Kidney (tissue), 14 donors: ENCODE data around the gene TSPAN15. TPM values are rescaled to one million over a fixed set of nuclear protein-coding genes. Genes with fewer than 3 reads are reported as not detected.
A peak's percentile ranks its signal among the peaks of the same experiment; 100 is the strongest.

Source experiments
- DNase-seq, 5 donors: peaks; one replicate each; pipeline ENCODE4 v3.0.0-alpha.2; 2013 to 2020
- FAIRE-seq: peaks from 2 replicates; lab custom pipeline; 2012; peaks lifted over from hg19 to GRCh38; lab: Jason Lieb, UNC
- H3K27ac ChIP-seq, 2 donors: one replicate each; pipeline ENCODE4 v1.7.0; 2013; ENCODE audit warnings: low read depth in 2 of 2, low read length in 2 of 2, inconsistent platforms in 1 of 2
- H3K27me3 ChIP-seq: one replicate; pipeline ENCODE4 v1.7.1; 2013; ENCODE audit warnings: low read length, inconsistent platforms; ENCODE audit not compliant: control insufficient read depth, insufficient read depth
- H3K36me3 ChIP-seq, 3 donors: one replicate each; pipeline versions ENCODE4 v1.7.0 to v1.7.1; 2013; ENCODE audit warnings: low read length in 3 of 3, control low read depth in 1 of 3, inconsistent platforms in 1 of 3; ENCODE audit not compliant: insufficient read depth in 3 of 3, control insufficient read depth in 2 of 3
- H3K4me1 ChIP-seq, 3 donors: one replicate each; pipeline versions ENCODE4 v1.7.0 to v1.7.1; 2013; ENCODE audit warnings: low read length in 3 of 3, inconsistent platforms in 1 of 3, low read depth in 1 of 3; ENCODE audit not compliant: control insufficient read depth in 2 of 3, insufficient read depth in 2 of 3
- H3K4me3 ChIP-seq, 3 donors: one replicate each; pipeline versions ENCODE4 v1.7.0 to v1.8.1; 2013; ENCODE audit warnings: low read length in 3 of 3, control low read depth in 1 of 3, inconsistent platforms in 1 of 3
- H3K9ac ChIP-seq, 3 donors: one replicate each; pipeline versions ENCODE4 v1.7.0 to v1.7.1; 2013; ENCODE audit warnings: low read length in 3 of 3, control low read depth in 1 of 3, inconsistent platforms in 1 of 3
- H3K9me3 ChIP-seq, 3 donors: one replicate each; pipeline versions ENCODE4 v1.7.0 to v1.7.1; 2013; ENCODE audit warnings: low read length in 3 of 3, control low read depth in 1 of 3, inconsistent platforms in 1 of 3; ENCODE audit not compliant: control insufficient read depth in 2 of 3, insufficient read depth in 1 of 3
- CTCF ChIP-seq: IDR thresholded peaks from 3 replicates; pipeline ENCODE4 v1.5.1; 2012; ENCODE audit warnings: mild to moderate bottlenecking, moderate library complexity, borderline replicate concordance; ENCODE audit not compliant: insufficient read depth; ENCODE audit errors: extremely low read depth
- intact Hi-C: fragments of 100-400 bp; cut with DNase I; formaldehyde crosslinking; loops from one replicate; pipeline ENCODE4 v1.11.1; 2022
- polyA plus RNA-seq: library from polyadenylated mRNA; stranded (reverse); fragments of 350-450 nt; fragmentation: Illumina TruSeq; extraction: RNeasy Lipid Tissue Mini Kit (QIAGEN cat#74804); gene quantifications from one replicate; pipeline ENCODE4 v1.2.3, GENCODE V29; 2014; ENCODE audit warnings: low read depth, low replicate concordance; ENCODE audit not compliant: insufficient read depth
- total RNA-seq: library from RNA; stranded (reverse); fragmentation: NEBNext Ultra II Directional; extraction: Animal tissue kit (Norgen Biotek cat#: 25700); gene quantifications from one replicate; pipeline ENCODE4 v1.2.1, GENCODE V29; 2021
- donor health status: control.
- donor health status: control.
- donor health status: control.
- donor health status: control.
- donor health status: control.
- donor health status: DM: yes; HTN: yes; CAD: no.
- donor health status: Normal renal cell carcinoma (clear cell type).

Gene TSPAN15
- total and polyA plus RNA-seq, 2 donors from 2014 or later = 28.2 to 65.4 TPM

- intact Hi-C loops = no loop called here
- DNase-seq (no peak), FAIRE-seq (no peak)
- Histone ChIP-seq H3K27me3 (no peaks in the 10 kb centered on the region), H3K36me3 (no peaks in the 10 kb centered on the region), H3K4me3 (no peak overlapping the region), H3K9me3 (no peaks in the 10 kb centered on the region), H3K9ac (no peak overlapping the region), H3K4me1 (peaks cover 0 to 10% (median 9%) of the 10 kb centered on the region in 3 donors), H3K27ac (no peak overlapping the region)
- no peak for TF ChIP-seq CTCF
These were observed 17.1 kb upstream of the TSPAN15 start for GRCh38 chr10:69434169-69434568.

GRCh38 chr10:69434926-69435325 is 16.3 kb upstream of the TSPAN15 start:
- Histone ChIP-seq H3K9ac (no peak overlapping the region), H3K27ac (no peak overlapping the region), H3K4me1 (peaks cover 0 to 11% (median 10%) of the 10 kb centered on the region in 3 donors), H3K9me3 (no peaks in the 10 kb centered on the region), H3K4me3 (no peak overlapping the region), H3K27me3 (no peaks in the 10 kb centered on the region), H3K36me3 (no peaks in the 10 kb centered on the region)
- intact Hi-C loops = no loop called here
- no peak for TF ChIP-seq CTCF
- no peak for FAIRE-seq
- DNase-seq = no peak

GRCh38 chr10:69435966-69436520 is 15.2 kb upstream of the TSPAN15 start:
- no peak for TF ChIP-seq CTCF
- H3K4me1 ChIP-seq = peaks cover 0 to 11% (median 10%) of the 10 kb centered on the region in 3 donors
- no peak for FAIRE-seq
- H3K36me3 ChIP-seq = no peaks in the 10 kb centered on the region
- H3K27me3 ChIP-seq = no peaks in the 10 kb centered on the region
- no peak overlapping the region for H3K27ac ChIP-seq
- no peaks in the 10 kb centered on the region for H3K9me3 ChIP-seq
- H3K9ac ChIP-seq = no peak overlapping the region
- DNase-seq = peak in 1 of 5 donors; percentile 37
- intact Hi-C loops = no loop called here
- H3K4me3 ChIP-seq = no peak overlapping the region
